Daoy (cell line): ENCODE results near the gene TAF1. TPM values are rescaled to one million over a fixed set of nuclear protein-coding genes. Genes with fewer than 3 reads are reported as not detected.
"Not testable (repeated sequence)": the region's sequence is repeated elsewhere in the genome, so short reads cannot be mapped to it uniquely, and the experiment has no call there.

Experiments used
- DNase-seq: peaks from one replicate; pipeline ENCODE4 v3.0.0-alpha.2; 2015; ENCODE audit warnings: low read depth
- total RNA-seq: library from RNA; depleted of rRNA; stranded (reverse); fragments of >200 nt; shearing (Covaris generic); gene quantifications from 2 replicates; pipeline ENCODE4 v1.2.3, GENCODE V29; 2014; rRNA removed

Gene TAF1
- total RNA-seq, 1 experiment from 2014 or later = 17.4 TPM

DNA sequence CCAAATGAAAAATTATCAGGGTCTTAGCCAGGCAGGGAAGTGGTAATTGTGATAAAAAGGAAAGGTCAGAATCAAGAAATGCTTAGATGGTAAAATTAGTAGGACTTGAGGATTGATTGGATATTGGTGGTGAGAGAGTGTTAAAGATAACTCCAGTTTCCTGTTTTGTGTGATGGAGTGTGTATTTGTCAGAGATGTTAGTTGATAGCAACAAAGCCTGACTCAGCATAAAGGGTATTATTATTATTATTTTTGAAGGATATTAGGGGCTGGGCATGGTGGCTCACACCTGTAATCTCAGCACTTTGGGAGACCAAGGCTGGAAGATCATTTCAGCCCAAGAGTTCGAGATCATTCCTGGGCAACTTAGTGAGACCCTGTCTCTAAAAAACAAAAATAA is 143.1 kb downstream of the TAF1 start:
- no peak for DNase-seq

DNA sequence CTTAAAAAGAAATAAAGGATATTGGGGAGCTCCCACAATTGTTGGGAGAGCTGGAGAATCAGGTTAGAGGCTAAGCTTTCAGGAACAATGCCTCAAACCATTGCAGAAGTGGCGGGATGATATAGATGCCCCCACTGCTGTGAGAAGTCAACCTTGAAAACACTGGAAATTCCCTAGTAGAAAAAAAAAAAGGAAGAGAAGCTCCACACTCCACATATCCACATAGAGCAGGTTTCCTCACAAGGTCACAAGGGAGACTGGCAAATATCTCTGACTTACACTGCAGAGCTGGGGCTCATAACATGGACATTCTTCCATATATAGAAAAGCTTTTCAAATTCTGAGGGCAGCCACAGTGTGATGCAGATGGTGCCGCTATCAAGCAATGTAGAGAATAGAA is 144.0 kb downstream of the TAF1 start:
- DNase-seq = no peak

DNA sequence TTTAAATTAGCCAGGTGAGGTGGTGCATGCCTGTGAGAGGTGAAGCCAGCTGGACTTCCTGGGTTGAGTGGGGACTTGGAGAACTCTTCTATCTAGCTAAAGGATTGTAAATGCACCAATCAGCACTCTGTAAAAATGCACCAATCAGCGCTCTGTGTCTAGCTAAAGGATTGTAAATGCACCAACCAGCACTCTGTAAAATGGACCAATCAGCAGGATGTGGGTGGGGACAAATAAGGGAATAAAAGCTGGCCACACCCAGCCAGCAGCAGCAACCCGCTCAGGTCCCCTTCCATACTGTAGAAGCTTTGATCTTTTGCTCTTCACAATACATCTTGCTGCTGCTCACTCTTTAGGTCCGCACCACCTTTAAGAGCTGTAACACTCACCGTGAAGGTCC is 147.6 kb downstream of the TAF1 start:
- not testable (repeated sequence) for DNase-seq

DNA sequence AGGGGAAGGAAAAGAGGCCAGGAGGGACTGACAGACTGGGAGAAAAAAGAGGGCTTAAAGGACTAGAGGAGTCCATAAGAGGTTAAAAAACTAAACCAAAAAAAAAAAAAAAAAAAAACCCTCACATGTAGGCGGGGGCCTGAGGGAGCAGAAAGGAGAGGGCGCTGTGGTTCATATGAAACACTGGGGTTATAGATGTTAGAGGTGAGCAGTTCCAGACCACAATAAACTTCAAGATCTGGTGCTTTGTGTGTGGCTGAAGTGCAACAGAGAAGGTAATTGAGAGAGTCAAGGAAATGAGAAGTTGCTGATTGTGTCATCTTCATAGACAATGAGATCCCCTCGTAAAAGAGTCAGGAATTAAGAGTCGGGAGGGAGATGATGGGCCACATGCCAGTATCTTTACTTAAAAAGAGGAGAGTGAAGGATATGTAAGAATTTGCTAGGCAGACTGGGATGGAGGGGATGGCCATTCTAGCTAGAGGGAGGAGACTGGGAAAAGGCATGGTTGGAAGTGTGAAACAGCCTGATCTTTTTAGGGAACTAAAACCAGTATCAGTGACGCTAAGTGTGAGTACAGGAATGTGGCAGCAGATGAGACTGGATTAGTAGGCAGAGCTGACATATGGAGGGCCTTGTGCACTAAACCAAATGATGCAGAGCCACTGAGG is 148.3 kb downstream of the TAF1 start:
- DNase-seq = no peak

DNA sequence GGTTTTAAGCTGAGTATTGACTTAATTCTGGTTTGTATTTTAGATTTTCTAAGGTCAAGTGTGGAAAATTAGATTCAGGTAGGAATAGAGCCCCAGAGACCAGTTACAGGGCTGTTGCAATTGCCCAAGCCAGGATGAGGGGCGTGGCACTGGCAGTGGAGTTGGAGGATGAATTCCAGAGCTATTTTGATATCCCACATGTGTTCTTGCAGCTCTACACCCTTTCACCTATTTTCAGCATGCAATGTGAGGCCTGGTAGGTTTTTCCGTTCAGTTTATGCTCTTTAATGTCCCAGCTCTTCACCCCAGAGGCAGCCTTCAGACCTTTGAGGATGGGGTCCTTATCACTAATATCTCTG is 148.9 kb downstream of the TAF1 start:
- no peak for DNase-seq

Other genes with a start within 250 kb of the TAF1 start
- gene MED12, start 247.8 kb upstream of the TAF1 start, total RNA-seq = 14.7 and 17.7 TPM in 2 replicates
- not detected in 2 replicates for gene NLGN3, start 221.5 kb upstream of the TAF1 start, total RNA-seq
- gene GJB1, start 143.1 kb upstream of the TAF1 start, total RNA-seq = not detected in 2 replicates
- 8.8 and 10.3 TPM in 2 replicates for gene ZMYM3, start 112.2 kb upstream of the TAF1 start, total RNA-seq
- 413 and 418 TPM in 2 replicates for gene NONO, start 82.7 kb upstream of the TAF1 start, total RNA-seq
- 0.65 and 1.3 TPM in 2 replicates for gene ITGB1BP2, start 64.6 kb upstream of the TAF1 start, total RNA-seq
- gene OGT, start 166.7 kb downstream of the TAF1 start, total RNA-seq = 32.4 and 44.0 TPM in 2 replicates
- gene GCNA, start 212.1 kb downstream of the TAF1 start, total RNA-seq = 0.03 and 0.29 TPM in 2 replicates